ENCODE data around the gene GSE1. TPM values are rescaled to one million over a fixed set of nuclear protein-coding genes. Genes with fewer than 3 reads are reported as not detected.

Gene GSE1
- total RNA-seq, 1 experiment from 2014 or later = 90.2 TPM

DNA sequence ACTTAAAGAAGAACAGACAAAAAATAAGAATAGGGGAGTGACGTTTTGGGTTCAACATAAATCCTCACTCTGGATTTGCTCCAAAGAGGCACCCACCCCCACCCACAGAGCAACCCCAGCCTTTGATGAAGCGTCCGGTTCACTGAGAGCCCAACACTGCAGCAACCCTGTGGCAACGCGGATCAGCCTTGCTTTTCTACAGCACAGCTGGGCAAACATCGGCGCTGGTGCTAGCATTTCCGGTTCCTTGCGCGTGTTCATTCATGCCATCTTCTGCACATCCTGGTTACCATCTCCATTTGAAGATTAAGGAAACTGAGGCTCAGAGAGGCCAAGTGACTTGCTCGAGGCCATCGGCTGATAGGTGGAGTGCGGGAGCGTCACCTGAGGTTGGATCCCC lies 84.3 kb downstream of the GSE1 start (continued):
- TF ChIP-seq POLR2AphosphoS5 (IDR thresholded peaks at IDR 0.05; ENCODE audit: low read depth, low read length) (no peak), ELF1 (IDR thresholded peaks at IDR 0.05; ENCODE audit: borderline replicate concordance, low read depth) (no peak)

DNA sequence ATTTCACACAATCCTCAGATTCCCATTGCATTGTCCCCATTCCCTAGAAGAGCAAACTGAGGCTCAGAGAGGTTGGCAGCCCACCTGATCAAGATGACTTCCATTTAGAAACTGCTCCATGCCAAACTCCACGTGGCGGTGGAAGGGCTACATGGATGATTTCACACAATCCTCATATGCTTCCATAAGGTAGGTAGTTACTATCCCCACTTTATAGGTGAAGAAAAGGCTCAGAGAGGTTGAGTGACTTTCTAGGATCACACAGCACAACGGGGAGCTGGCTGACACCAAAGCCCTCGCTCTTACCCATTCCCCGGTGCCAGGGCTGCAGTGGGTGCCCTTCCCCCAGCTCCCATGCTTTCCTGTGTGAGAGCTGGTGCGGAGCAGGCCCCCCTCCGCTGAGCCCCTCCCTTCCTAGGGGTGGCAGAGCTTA lies 85.4 kb downstream of the GSE1 start:
- Histone ChIP-seq H3K9ac (ENCODE audit: low read length) (no peak overlapping the region), H3K4me2 (ENCODE audit: low read length) (no peak overlapping the region), H3K9me3 (ENCODE audit: control insufficient read depth in 1 of 2, insufficient read depth in 1 of 2, low read depth in 1 of 2, low read length in 2 of 2) (no peaks in the 10 kb centered on the region), H4K20me1 (ENCODE audit: insufficient read depth) (no peaks in the 10 kb centered on the region), H3K27ac (ENCODE audit: low read depth, low read length) (no peak overlapping the region), H3K9me2 (ENCODE audit: insufficient read depth) (no peaks in the 10 kb centered on the region), H3K4me3 (replicated peaks in 1 of 2; ENCODE audit: low read depth in 1 of 2, low read length in 2 of 2) (no peak overlapping the region), H3K36me3 (ENCODE audit: control insufficient read depth in 1 of 2, insufficient read depth in 2 of 2, low read length in 2 of 2) (no peaks in the 10 kb centered on the region), H3K4me1 (ENCODE audit: control insufficient read depth in 1 of 2, insufficient read depth in 2 of 2, low read length in 2 of 2) (peaks cover 0 to 12% of the 10 kb centered on the region in 2 experiments; a peak in 1 of 4 replicates), H3K27me3 (ENCODE audit: insufficient read depth, low read length) (peaks cover 12% of the 10 kb centered on the region; the same call in 1 of the 2 replicates), H2AFZ (ENCODE audit: low read depth, low read length, poor library complexity, severe bottlenecking) (no peak overlapping the region), H3K79me2 (ENCODE audit: insufficient read depth, low read length) (no peaks in the 10 kb centered on the region)
- no peak for ATAC-seq
- DNase-seq (ENCODE audit: low read depth, low spot score) = no peak
- CTCF ChIA-PET = no interaction called here
- TF ChIP-seq EZH2 (IDR thresholded peaks at IDR 0.05) (no peak), ZFX (IDR thresholded peaks at IDR 0.05) (no peak), ELF1 (IDR thresholded peaks at IDR 0.05; ENCODE audit: borderline replicate concordance, low read depth) (no peak), FOSL1 (IDR thresholded peaks at IDR 0.05; ENCODE audit: low read depth) (no peak), YY1 (IDR thresholded peaks at IDR 0.05; ENCODE audit: extremely low read depth, insufficient replicate concordance, low read depth, low read length) (no peak), POLR2A (IDR thresholded peaks at IDR 0.05; ENCODE audit: borderline replicate concordance, extremely low read depth, insufficient read depth, insufficient read length) (no peak), POLR2AphosphoS5 (IDR thresholded peaks at IDR 0.05; ENCODE audit: low read depth, low read length) (no peak), CBX3 (IDR thresholded peaks at IDR 0.05; ENCODE audit: low read depth) (no peak), CEBPB (IDR thresholded peaks at IDR 0.05; ENCODE audit: low read depth) (no peak), JUND (IDR thresholded peaks at IDR 0.05) (no peak), SIN3A (IDR thresholded peaks at IDR 0.05; ENCODE audit: low read depth) (no peak), EGR1 (IDR thresholded peaks at IDR 0.05; ENCODE audit: low read depth) (no peak), EZH2phosphoT487 (IDR thresholded peaks at IDR 0.05; ENCODE audit: borderline replicate concordance) (no peak), SRF (IDR thresholded peaks at IDR 0.05; ENCODE audit: low read depth) (no peak)
- TF ChIP-seq, protein P1, sequence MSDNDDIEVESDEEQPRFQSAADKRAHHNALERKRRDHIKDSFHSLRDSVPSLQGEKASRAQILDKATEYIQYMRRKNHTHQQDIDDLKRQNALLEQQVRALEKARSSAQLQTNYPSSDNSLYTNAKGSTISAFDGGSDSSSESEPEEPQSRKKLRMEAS (IDR thresholded peaks at IDR 0.05) = no peak
- TF ChIP-seq, protein P2, sequence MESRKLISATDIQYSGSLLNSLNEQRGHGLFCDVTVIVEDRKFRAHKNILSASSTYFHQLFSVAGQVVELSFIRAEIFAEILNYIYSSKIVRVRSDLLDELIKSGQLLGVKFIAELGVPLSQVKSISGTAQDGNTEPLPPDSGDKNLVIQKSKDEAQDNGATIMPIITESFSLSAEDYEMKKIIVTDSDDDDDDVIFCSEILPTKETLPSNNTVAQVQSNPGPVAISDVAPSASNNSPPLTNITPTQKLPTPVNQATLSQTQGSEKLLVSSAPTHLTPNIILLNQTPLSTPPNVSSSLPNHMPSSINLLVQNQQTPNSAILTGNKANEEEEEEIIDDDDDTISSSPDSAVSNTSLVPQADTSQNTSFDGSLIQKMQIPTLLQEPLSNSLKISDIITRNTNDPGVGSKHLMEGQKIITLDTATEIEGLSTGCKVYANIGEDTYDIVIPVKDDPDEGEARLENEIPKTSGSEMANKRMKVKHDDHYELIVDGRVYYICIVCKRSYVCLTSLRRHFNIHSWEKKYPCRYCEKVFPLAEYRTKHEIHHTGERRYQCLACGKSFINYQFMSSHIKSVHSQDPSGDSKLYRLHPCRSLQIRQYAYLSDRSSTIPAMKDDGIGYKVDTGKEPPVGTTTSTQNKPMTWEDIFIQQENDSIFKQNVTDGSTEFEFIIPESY (IDR thresholded peaks at IDR 0.05; ENCODE audit: extremely low read depth, insufficient replicate concordance, low read length) = no peak
- TF ChIP-seq, protein P3, sequence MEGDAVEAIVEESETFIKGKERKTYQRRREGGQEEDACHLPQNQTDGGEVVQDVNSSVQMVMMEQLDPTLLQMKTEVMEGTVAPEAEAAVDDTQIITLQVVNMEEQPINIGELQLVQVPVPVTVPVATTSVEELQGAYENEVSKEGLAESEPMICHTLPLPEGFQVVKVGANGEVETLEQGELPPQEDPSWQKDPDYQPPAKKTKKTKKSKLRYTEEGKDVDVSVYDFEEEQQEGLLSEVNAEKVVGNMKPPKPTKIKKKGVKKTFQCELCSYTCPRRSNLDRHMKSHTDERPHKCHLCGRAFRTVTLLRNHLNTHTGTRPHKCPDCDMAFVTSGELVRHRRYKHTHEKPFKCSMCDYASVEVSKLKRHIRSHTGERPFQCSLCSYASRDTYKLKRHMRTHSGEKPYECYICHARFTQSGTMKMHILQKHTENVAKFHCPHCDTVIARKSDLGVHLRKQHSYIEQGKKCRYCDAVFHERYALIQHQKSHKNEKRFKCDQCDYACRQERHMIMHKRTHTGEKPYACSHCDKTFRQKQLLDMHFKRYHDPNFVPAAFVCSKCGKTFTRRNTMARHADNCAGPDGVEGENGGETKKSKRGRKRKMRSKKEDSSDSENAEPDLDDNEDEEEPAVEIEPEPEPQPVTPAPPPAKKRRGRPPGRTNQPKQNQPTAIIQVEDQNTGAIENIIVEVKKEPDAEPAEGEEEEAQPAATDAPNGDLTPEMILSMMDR (IDR thresholded peaks at IDR 0.05 in 2 of 3, conservative IDR thresholded peaks at IDR 0.05 in 1 of 3; ENCODE audit: borderline replicate concordance in 1 of 3, insufficient read depth in 1 of 3, low read depth in 2 of 3, low read length in 2 of 3) = no peak
- TF ChIP-seq, protein P4, sequence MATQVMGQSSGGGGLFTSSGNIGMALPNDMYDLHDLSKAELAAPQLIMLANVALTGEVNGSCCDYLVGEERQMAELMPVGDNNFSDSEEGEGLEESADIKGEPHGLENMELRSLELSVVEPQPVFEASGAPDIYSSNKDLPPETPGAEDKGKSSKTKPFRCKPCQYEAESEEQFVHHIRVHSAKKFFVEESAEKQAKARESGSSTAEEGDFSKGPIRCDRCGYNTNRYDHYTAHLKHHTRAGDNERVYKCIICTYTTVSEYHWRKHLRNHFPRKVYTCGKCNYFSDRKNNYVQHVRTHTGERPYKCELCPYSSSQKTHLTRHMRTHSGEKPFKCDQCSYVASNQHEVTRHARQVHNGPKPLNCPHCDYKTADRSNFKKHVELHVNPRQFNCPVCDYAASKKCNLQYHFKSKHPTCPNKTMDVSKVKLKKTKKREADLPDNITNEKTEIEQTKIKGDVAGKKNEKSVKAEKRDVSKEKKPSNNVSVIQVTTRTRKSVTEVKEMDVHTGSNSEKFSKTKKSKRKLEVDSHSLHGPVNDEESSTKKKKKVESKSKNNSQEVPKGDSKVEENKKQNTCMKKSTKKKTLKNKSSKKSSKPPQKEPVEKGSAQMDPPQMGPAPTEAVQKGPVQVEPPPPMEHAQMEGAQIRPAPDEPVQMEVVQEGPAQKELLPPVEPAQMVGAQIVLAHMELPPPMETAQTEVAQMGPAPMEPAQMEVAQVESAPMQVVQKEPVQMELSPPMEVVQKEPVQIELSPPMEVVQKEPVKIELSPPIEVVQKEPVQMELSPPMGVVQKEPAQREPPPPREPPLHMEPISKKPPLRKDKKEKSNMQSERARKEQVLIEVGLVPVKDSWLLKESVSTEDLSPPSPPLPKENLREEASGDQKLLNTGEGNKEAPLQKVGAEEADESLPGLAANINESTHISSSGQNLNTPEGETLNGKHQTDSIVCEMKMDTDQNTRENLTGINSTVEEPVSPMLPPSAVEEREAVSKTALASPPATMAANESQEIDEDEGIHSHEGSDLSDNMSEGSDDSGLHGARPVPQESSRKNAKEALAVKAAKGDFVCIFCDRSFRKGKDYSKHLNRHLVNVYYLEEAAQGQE (IDR thresholded peaks at IDR 0.05; ENCODE audit: low read depth) = no peak
- POLR2A ChIA-PET = no interaction called here
- RAD21 ChIA-PET (ENCODE audit: low non-redundant PET in 1 of 2, low total read pairs in 2 of 2, uncharacterized antibody in 2 of 2, unreplicated experiment in 2 of 2) = no interaction called here
- intact Hi-C loops (cut with micrococcal nuclease) = no loop called here
- BruUV-seq (replicated peaks) = no TSS peak
